GM12872 (cell line): ENCODE data around the gene NUP98.

Experiments
- TF ChIP-seq, protein P1 (sequence below): IDR thresholded peaks from 3 replicates; pipeline ENCODE4 v1.5.1; 2011; ENCODE audit warnings: low read depth, mild to moderate bottlenecking, low read length, moderate library complexity; ENCODE audit not compliant: insufficient read depth

NUP98 gene

DNA sequence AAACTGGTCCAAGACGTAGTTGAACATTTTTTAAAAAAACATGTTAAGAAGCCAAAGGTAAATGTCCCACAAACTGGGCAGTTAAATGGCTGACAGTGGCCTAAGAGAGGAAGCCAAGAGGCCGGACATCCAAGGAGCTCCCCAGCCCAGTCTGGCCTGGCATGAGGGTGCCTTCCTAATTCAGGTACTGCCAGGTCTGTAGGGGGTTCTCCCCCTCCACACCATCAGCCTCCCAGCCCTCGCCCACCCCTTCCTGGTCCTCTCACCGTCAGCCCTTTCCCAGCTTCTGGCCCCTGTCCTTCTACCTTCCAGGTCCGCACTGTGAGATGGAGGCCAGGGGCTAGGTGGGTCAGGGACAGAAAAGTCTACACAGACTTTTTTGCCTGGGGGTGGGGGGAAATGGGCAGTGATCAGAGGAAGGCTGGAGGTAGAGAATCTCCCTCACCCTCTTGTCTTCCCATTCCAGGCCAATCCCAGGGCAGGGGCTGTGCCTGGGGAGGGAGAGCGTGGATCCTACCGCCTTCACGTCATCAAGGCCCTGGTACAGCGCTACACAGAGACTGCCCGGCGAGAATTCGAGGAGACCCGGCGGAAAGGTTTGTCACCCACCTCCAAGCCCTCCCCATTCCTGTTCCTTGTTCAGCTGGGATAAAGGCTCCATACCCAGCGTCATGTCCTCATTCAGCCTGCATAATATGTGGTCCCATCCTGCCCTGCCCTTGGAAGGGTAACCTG lies 161.5 kb downstream of the NUP98 start:
- TF ChIP-seq, protein P1, sequence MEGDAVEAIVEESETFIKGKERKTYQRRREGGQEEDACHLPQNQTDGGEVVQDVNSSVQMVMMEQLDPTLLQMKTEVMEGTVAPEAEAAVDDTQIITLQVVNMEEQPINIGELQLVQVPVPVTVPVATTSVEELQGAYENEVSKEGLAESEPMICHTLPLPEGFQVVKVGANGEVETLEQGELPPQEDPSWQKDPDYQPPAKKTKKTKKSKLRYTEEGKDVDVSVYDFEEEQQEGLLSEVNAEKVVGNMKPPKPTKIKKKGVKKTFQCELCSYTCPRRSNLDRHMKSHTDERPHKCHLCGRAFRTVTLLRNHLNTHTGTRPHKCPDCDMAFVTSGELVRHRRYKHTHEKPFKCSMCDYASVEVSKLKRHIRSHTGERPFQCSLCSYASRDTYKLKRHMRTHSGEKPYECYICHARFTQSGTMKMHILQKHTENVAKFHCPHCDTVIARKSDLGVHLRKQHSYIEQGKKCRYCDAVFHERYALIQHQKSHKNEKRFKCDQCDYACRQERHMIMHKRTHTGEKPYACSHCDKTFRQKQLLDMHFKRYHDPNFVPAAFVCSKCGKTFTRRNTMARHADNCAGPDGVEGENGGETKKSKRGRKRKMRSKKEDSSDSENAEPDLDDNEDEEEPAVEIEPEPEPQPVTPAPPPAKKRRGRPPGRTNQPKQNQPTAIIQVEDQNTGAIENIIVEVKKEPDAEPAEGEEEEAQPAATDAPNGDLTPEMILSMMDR, result no peak

DNA sequence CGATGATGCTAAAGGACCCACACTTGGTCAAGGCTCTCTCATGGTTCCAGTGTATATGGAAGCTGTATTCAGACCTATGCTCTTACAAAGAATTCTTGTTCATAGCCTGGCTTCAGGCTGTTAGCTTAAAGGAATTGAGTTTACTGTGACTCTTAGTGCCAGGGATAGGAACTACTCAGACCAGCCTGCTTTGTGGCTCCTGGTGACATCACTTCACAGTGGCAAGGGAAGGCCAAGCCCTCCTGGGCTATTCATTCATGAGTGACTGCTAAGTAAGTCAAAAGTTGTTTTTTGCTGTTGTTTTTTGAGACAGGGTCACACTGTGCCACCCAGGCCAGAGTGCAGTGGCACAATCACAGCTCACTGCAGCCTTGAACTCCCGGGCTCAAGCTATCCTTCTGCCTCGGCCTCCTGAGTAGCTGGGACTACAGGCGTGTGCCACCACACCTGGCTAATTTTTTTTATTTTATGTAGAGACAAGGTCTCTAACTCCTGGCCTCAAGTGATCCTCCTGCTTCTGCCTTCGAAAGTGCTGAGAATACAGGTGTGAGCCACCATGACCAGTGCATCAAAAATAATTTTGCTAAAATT lies 165.2 kb downstream of the NUP98 start:
- TF ChIP-seq, protein P1, result no peak

DNA sequence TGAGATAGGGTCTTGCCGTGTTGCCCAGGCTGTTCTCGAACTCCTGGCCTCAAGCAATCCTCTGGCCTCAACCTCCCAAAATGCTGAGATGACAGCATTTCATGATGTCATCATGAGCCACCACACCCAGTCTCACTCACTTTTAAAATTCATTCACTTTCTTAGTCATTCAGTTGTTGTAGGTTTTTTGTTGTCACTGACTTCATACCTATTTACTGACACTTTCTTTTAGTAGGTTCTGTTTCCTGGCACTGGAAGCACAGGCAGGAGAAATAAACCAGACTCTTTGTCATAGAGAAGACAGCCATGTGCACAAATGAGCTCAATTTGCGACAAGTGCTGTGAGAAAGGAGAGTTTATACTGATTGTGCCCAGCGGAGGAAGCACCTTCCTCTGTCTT lies 166.0 kb downstream of the NUP98 start:
- TF ChIP-seq, protein P1, result no peak

DNA sequence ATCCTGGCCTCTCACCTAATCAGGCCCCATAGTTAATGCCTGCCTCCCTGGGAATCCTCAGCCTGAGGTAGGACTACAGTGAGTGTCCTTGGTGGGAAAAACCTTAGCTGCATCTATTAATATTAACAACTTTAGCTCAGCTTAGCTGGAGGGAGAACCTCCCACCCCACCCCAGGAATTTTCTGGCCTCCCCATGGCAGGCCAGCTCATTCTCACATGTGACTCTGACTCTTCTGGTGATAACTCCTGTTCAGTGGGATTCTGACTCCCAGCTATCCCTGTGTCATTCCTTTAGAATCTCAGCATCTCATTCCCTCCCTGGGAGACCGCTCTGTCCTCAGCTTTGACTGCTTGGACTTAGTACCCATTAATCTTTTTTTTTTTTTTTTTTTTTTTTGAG lies 170.1 kb downstream of the NUP98 start:
- TF ChIP-seq, protein P1, result no peak

DNA sequence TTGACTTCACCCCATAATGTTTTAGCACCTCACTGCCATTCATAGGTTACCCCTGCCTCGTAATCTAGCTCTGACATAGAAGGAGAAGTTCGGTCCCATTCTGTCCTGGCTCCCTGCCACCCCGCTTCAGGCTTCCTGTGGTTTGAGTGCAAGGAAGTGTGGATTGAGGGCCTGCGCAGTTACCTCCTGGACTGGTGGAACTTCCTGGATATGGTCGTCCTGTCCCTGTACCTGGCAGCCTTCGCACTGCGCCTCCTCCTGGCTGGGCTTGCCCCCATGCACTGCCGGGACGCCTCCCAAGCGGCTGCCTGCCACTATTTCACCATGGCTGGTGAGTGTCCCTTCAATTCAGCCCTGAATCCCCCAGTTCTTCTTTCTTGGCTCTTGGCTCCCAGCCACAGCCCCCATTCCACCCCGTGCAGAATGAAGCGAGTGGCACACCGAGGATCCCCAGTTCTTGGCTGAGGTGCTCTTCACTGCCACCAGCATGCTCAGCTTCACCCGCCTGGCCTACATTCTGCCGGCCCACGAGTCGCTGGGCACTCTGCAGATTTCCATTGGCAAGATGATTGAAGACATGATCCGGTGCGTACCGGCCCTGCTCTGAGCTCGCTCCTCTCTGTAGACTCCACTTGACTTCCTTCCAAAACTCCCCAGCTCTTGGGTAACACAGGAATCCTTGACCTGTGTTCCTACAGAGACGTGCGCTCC lies 170.9 kb downstream of the NUP98 start:
- TF ChIP-seq, protein P1, result peak; percentile 37
